K562 (cell line): Measurements from ENCODE around the gene SPINK9. TPM values are rescaled to one million over a fixed set of nuclear protein-coding genes. Genes with fewer than 3 reads are reported as not detected.

Experiments used
- ATAC-seq: fragments of 200-7000 bp; cut with Tn5 transposase; 3 replicates; pipeline ENCODE4 v1.9.1; 2020; ENCODE audit warnings: moderate library complexity
- BruUV-seq: library from RNA; stranded (reverse); fragments of 400-500 nt; replicated peaks from 2 replicates; lab custom pipeline; 2021; lab: Mats Ljungman, UMichigan
- CTCF ChIA-PET: fragments of 300-600 bp; formaldehyde crosslinking; extraction: SDS; loops from one replicate; lab custom pipeline; 2021; ENCODE audit warnings: low intra/inter-chr PET ratio; lab: Yijun Ruan, JAX
- POLR2A ChIA-PET: fragments of 300-600, 350-650 bp; sonication (Branson Sonifier 250); formaldehyde crosslinking; extraction: SDS; loops from one replicate; lab custom pipeline; 2021; ENCODE audit warnings: antibody characterized with exemption, inconsistent platforms; lab: Yijun Ruan, JAX
- DNase-seq, 4 experiments: peaks; one replicate each; pipeline versions ENCODE4 v3.0.0 to v3.0.0-alpha.2; 2011 to 2018; ENCODE audit warnings: low spot score in 3 of 4, mixed read lengths in 3 of 4; ENCODE audit errors: extremely low read depth in 1 of 4
- FAIRE-seq: peaks from 2 replicates; lab custom pipeline; 2011; peaks lifted over from hg19 to GRCh38; lab: Jason Lieb, UNC
- H2AFZ ChIP-seq: 2 replicates; pipeline ENCODE4 v1.6.0; 2011; ENCODE audit warnings: low read depth, low read length, control low read depth, inconsistent platforms
- H3K27ac ChIP-seq: fragments of 200-600 bp; 3 replicates; pipeline ENCODE4 v1.8.0; 2011; ENCODE audit warnings: low read depth, mild to moderate bottlenecking, control low read depth, inconsistent platforms, low read length, moderate library complexity, mixed read lengths; ENCODE audit errors: extremely low read depth
- H3K27me3 ChIP-seq, 2 experiments: fragments of 300-600 bp in 1 of 2; 2 replicates in 1 of 2; 3 replicates in 1 of 2; pipeline versions ENCODE4 v1.6.0 to v1.8.0; 2011; ENCODE audit warnings: inconsistent platforms in 2 of 2, low read length in 2 of 2, mild to moderate bottlenecking in 1 of 2, mixed read lengths in 1 of 2, moderate library complexity in 1 of 2; ENCODE audit not compliant: control insufficient read depth in 2 of 2, insufficient read depth in 2 of 2
- H3K36me3 ChIP-seq: fragments of 300-600 bp; 3 replicates; pipeline ENCODE4 v1.8.0; 2011; ENCODE audit warnings: mild to moderate bottlenecking, low read length, inconsistent platforms; ENCODE audit not compliant: control insufficient read depth, insufficient read depth
- H3K4me1 ChIP-seq, 2 experiments: fragments of 200-600 bp in 1 of 2; replicated peaks in 1 of 2; 2 replicates in 1 of 2; 3 replicates in 1 of 2; pipeline versions ENCODE4 v1.5.1 to v1.8.0; 2011; ENCODE audit warnings: inconsistent platforms in 2 of 2, low read length in 2 of 2, mild to moderate bottlenecking in 1 of 2, mixed read lengths in 1 of 2, moderate library complexity in 1 of 2; ENCODE audit not compliant: control insufficient read depth in 2 of 2, insufficient read depth in 2 of 2
- H3K4me2 ChIP-seq: 2 replicates; pipeline ENCODE4 v1.6.1; 2011; ENCODE audit warnings: low read length, control low read depth, inconsistent platforms, mixed read lengths; ENCODE audit not compliant: insufficient read depth
- H3K4me3 ChIP-seq: fragments of 200-600 bp; sonication (generic), shearing (Covaris generic); 2 replicates; pipeline ENCODE4 v1.5.1; 2016; ENCODE audit warnings: control low read depth, inconsistent platforms
- H3K79me2 ChIP-seq: fragments of 200-600 bp; 3 replicates; pipeline ENCODE4 v1.8.0; 2011; ENCODE audit warnings: low read length, inconsistent platforms; ENCODE audit not compliant: control insufficient read depth, insufficient read depth
- H3K9ac ChIP-seq, 2 experiments: 2 replicates each; pipeline versions ENCODE4 v1.6.0 to v1.6.1; 2011; ENCODE audit warnings: low read depth in 2 of 2, low read length in 2 of 2, control low read depth in 1 of 2, inconsistent platforms in 1 of 2, mild to moderate bottlenecking in 1 of 2, mixed read lengths in 1 of 2; ENCODE audit not compliant: insufficient read depth in 1 of 2
- H3K9me1 ChIP-seq: one replicate; pipeline ENCODE4 v1.6.0; 2011; ENCODE audit warnings: inconsistent platforms, mild to moderate bottlenecking, low read length, moderate library complexity; ENCODE audit not compliant: control insufficient read depth, insufficient read depth
- H3K9me3 ChIP-seq: replicated peaks from 2 replicates; pipeline ENCODE4 v1.5.1; 2011; ENCODE audit warnings: low read depth, low read length, inconsistent platforms; ENCODE audit not compliant: control insufficient read depth, insufficient read depth
- H4K20me1 ChIP-seq: replicated peaks from 2 replicates; pipeline ENCODE4 v1.6.1; 2011; ENCODE audit warnings: low read length, inconsistent platforms, mixed read lengths; ENCODE audit not compliant: control insufficient read depth, insufficient read depth
- BACH1 ChIP-seq: fragments of 200-800 bp; sonication (Bioruptor generic); IDR thresholded peaks from 2 replicates; pipeline ENCODE4 v1.6.1; 2016; ENCODE audit warnings: missing genetic modification characterization, missing compliant biosample characterization
- JUND ChIP-seq, 2 experiments: IDR thresholded peaks; 2 replicates in 1 of 2; 3 replicates in 1 of 2; pipeline ENCODE4 v1.6.1; 2011; ENCODE audit warnings: borderline replicate concordance in 2 of 2, low read depth in 2 of 2, low read length in 2 of 2, improper control_type of control experiment in 1 of 2, missing biosample characterization in 1 of 2, missing genetic modification characterization in 1 of 2, missing genetic modification reagents in 1 of 2
- MEF2D ChIP-seq: conservative IDR thresholded peaks from 2 replicates; pipeline ENCODE4 v1.6.1; 2016; ENCODE audit warnings: low read depth, missing genetic modification characterization, missing compliant biosample characterization
- NR2C1 ChIP-seq, 2 experiments: fragments of 450-650 bp; IDR thresholded peaks; 2 replicates each; pipeline ENCODE4 v1.6.1; 2017; ENCODE audit warnings: mild to moderate bottlenecking in 2 of 2, antibody characterized with exemption in 1 of 2, inconsistent platforms in 1 of 2, missing compliant biosample characterization in 1 of 2, missing genetic modification characterization in 1 of 2
- SRF ChIP-seq, 2 experiments: fragments of 250-450, 450-650 bp in 1 of 2; sonication (Bioruptor Pico) in 1 of 2; sonication (generic) in 1 of 2; formaldehyde crosslinking; IDR thresholded peaks; 2 replicates each; pipeline versions ENCODE4 v1.5.0 to v1.5.1; 2020 to 2022; ENCODE audit warnings: mild to moderate bottlenecking in 1 of 2, missing genetic modification reagents in 1 of 2
- ZNF140 ChIP-seq: fragments of 250-450 bp; sonication (Bioruptor Pico); IDR thresholded peaks from 2 replicates; pipeline ENCODE4 v1.8.0; 2021; ENCODE audit warnings: moderate library complexity, mild to moderate bottlenecking, inconsistent platforms
- ZNF324 ChIP-seq: fragments of 250-450 bp; sonication (Bioruptor Pico); IDR thresholded peaks from 2 replicates; pipeline ENCODE4 v1.4.0; 2020; ENCODE audit warnings: mild to moderate bottlenecking
- ZNF639 ChIP-seq, 2 experiments: fragments of 200-800 bp in 1 of 2; sonication (Bioruptor generic) in 1 of 2; sonication (generic) in 1 of 2; formaldehyde crosslinking in 1 of 2; IDR thresholded peaks in 1 of 2; conservative IDR thresholded peaks in 1 of 2; 2 replicates each; pipeline versions ENCODE4 v1.5.0 to v1.6.1; 2016 to 2020; ENCODE audit warnings: missing compliant biosample characterization in 1 of 2, missing genetic modification characterization in 1 of 2, missing genetic modification reagents in 1 of 2
- WGBS: fragments of 100-300 bp; shearing (Covaris generic); methylation state at CpG from one replicate; pipeline ENCODE4 v1.1.6; 2016; ENCODE audit warnings: low coverage, mixed read lengths; ENCODE audit not compliant: insufficient coverage; ENCODE audit errors: missing lambda C conversion rate; 5-methylcytosine and 5-hydroxymethylcytosine counted together
- in situ Hi-C: fragments of 300-500 bp; cut with MboI; formaldehyde crosslinking; loops from 4 replicates; pipeline ENCODE4 v1.15.0; 2018; ENCODE audit warnings: inconsistent platforms, mixed read lengths
- intact Hi-C: fragments of 100-400 bp; cut with micrococcal nuclease; formaldehyde crosslinking; loops from 2 replicates; pipeline ENCODE4 v1.14.2; 2022
- polyA plus RNA-seq, 8 experiments: library from polyadenylated mRNA; depleted of rRNA in 4 of 8; stranded (reverse) in 5 of 8; unstranded in 3 of 8; fragments of >200 nt; fragmentation: Nextera tagmentation in 2 of 8; fragmentation: Illumina TruSeq in 1 of 8; extraction: Ambion mirVana in 2 of 8; extraction: Trizol in 1 of 8; gene quantifications; 2 replicates each; pipeline versions ENCODE4 v1.2.1 to v1.2.3, GENCODE V29; 2011 to 2014; ENCODE audit warnings: inconsistent platforms in 1 of 8, missing spikeins in 1 of 8
- total RNA-seq, 7 experiments: library from RNA; depleted of rRNA in 6 of 7; stranded (reverse); fragments of >200 nt in 6 of 7; fragmentation: Illumina TruSeq in 2 of 7; extraction: Trizol in 2 of 7; gene quantifications; 2 replicates each; pipeline versions ENCODE4 v1.2.1 to v1.2.3, GENCODE V29; 2011 to 2021; ENCODE audit warnings: low replicate concordance in 1 of 7
- TF ChIP-seq, protein P1 (sequence below): sonication (generic); formaldehyde crosslinking; IDR thresholded peaks from 2 replicates; pipeline ENCODE4 v1.8.0; 2022; ENCODE audit warnings: mild to moderate bottlenecking, missing genetic modification reagents
- TF ChIP-seq, protein P2 (sequence below): sonication (generic); formaldehyde crosslinking; IDR thresholded peaks from 2 replicates; pipeline ENCODE4 v1.8.0; 2023; ENCODE audit warnings: mild to moderate bottlenecking, missing genetic modification reagents

SPINK9 gene
- total and polyA plus RNA-seq, 9 of the 15 experiments (the other 6 are each of a cell fraction or from before 2014, with no cell fraction given), result not detected

GRCh38 chr5:148347706-148348105 is 12.3 kb downstream of the SPINK9 start (continued):
- TF ChIP-seq ZNF639 (CRISPR knock-in tag; conservative IDR thresholded peaks at IDR 0.05 in 1 of 2, IDR thresholded peaks at IDR 0.05 in 1 of 2), result no peak
- TF ChIP-seq NR2C1 (IDR thresholded peaks at IDR 0.05), result no peak
- TF ChIP-seq NR2C1 (tag; IDR thresholded peaks at IDR 0.05), result no peak
- TF ChIP-seq, protein P1, sequence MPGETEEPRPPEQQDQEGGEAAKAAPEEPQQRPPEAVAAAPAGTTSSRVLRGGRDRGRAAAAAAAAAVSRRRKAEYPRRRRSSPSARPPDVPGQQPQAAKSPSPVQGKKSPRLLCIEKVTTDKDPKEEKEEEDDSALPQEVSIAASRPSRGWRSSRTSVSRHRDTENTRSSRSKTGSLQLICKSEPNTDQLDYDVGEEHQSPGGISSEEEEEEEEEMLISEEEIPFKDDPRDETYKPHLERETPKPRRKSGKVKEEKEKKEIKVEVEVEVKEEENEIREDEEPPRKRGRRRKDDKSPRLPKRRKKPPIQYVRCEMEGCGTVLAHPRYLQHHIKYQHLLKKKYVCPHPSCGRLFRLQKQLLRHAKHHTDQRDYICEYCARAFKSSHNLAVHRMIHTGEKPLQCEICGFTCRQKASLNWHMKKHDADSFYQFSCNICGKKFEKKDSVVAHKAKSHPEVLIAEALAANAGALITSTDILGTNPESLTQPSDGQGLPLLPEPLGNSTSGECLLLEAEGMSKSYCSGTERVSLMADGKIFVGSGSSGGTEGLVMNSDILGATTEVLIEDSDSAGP (CRISPR knock-in tag), result no peak
- TF ChIP-seq SRF (CRISPR knock-in tag; IDR thresholded peaks at IDR 0.05), result no peak
- TF ChIP-seq ZNF140 (CRISPR knock-in tag), result no peak
- TF ChIP-seq BACH1, result no peak

- no TSS peak for BruUV-seq
- Histone ChIP-seq H3K27me3 (no peaks in the 10 kb centered on the region), H2AFZ (no peak overlapping the region), H3K4me3 (no peak overlapping the region), H3K9me3 (no peaks in the 10 kb centered on the region), H4K20me1 (no peaks in the 10 kb centered on the region), H3K9ac (no peak overlapping the region), H3K36me3 (no peaks in the 10 kb centered on the region), H3K4me2 (no peak overlapping the region), H3K4me1 (no peaks in the 10 kb centered on the region), H3K79me2 (no peaks in the 10 kb centered on the region), H3K9me1 (no peaks in the 10 kb centered on the region), H3K27ac (no peak overlapping the region)
- CTCF ChIA-PET, result no interaction called here
- in situ Hi-C loops, result no loop called here
- DNase-seq (no peak), ATAC-seq (no peak), FAIRE-seq (no peak)
- intact Hi-C loops, result loop anchor here (2.0 to 10.0 kb wide), 2 partner anchors 174 to 468 kb away; no protein-coding TSS in a partner anchor
- POLR2A ChIA-PET, result no interaction called here
- WGBS, result 0% methylated on average over 1 of the region's 1 CpG
- no peak for TF ChIP-seq ZNF324
- TF ChIP-seq, protein P2, sequence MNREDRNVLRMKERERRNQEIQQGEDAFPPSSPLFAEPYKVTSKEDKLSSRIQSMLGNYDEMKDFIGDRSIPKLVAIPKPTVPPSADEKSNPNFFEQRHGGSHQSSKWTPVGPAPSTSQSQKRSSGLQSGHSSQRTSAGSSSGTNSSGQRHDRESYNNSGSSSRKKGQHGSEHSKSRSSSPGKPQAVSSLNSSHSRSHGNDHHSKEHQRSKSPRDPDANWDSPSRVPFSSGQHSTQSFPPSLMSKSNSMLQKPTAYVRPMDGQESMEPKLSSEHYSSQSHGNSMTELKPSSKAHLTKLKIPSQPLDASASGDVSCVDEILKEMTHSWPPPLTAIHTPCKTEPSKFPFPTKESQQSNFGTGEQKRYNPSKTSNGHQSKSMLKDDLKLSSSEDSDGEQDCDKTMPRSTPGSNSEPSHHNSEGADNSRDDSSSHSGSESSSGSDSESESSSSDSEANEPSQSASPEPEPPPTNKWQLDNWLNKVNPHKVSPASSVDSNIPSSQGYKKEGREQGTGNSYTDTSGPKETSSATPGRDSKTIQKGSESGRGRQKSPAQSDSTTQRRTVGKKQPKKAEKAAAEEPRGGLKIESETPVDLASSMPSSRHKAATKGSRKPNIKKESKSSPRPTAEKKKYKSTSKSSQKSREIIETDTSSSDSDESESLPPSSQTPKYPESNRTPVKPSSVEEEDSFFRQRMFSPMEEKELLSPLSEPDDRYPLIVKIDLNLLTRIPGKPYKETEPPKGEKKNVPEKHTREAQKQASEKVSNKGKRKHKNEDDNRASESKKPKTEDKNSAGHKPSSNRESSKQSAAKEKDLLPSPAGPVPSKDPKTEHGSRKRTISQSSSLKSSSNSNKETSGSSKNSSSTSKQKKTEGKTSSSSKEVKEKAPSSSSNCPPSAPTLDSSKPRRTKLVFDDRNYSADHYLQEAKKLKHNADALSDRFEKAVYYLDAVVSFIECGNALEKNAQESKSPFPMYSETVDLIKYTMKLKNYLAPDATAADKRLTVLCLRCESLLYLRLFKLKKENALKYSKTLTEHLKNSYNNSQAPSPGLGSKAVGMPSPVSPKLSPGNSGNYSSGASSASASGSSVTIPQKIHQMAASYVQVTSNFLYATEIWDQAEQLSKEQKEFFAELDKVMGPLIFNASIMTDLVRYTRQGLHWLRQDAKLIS (CRISPR knock-in tag), result no peak
- no peak for TF ChIP-seq MEF2D (tag)
- no peak for TF ChIP-seq JUND (IDR thresholded peaks at IDR 0.05; ENCODE audit: borderline replicate concordance, low read depth, low read length)
- TF ChIP-seq JUND (tag; IDR thresholded peaks at IDR 0.05; ENCODE audit: borderline replicate concordance, low read depth, low read length), result no peak
Measured at GRCh38 chr5:148352696-148353095, 17.3 kb downstream of the SPINK9 start.
